Gastroesophageal sphincter (tissue), 4 donors: ENCODE results near the gene HSD17B3. TPM values are rescaled to one million over a fixed set of nuclear protein-coding genes. Genes with fewer than 3 reads are reported as not detected.
A peak's percentile ranks its signal among the peaks of the same experiment; 100 is the strongest.

Experiments used
- ATAC-seq: fragments of 150-250 bp; one replicate; pipeline ENCODE4 v1.9.1; 2016; ENCODE audit warnings: mild to moderate bottlenecking, moderate library complexity
- H3K27ac ChIP-seq, 4 donors: fragments of 200-600 bp; sonication (generic) in 3 of 4; 1 replicate in 3 of 4; 2 replicates in 1 of 4; pipeline ENCODE4 v1.5.1; 2016 to 2019
- H3K27me3 ChIP-seq: fragments of 200-600 bp; sonication (generic); one replicate; pipeline ENCODE4 v1.5.1; 2019
- H3K36me3 ChIP-seq, 2 donors: fragments of 200-600 bp; sonication (generic); one replicate each; pipeline ENCODE4 v1.5.1; 2019; ENCODE audit warnings: control low read depth in 1 of 2
- H3K4me1 ChIP-seq, 3 donors: fragments of 200-600 bp; sonication (generic); 1 replicate in 2 of 3; 2 replicates in 1 of 3; pipeline ENCODE4 v1.5.1; 2016 to 2019; ENCODE audit warnings: control low read depth in 2 of 3
- H3K4me3 ChIP-seq, 2 donors: fragments of 200-600 bp; sonication (generic); one replicate each; pipeline ENCODE4 v1.5.1; 2019; ENCODE audit warnings: mild to moderate bottlenecking in 1 of 2, moderate library complexity in 1 of 2
- H3K9me3 ChIP-seq, 3 donors: fragments of 200-600 bp; sonication (generic); one replicate each; pipeline ENCODE4 v1.5.1; 2017 to 2019; ENCODE audit warnings: control low read depth in 2 of 3
- EP300 ChIP-seq: sonication (generic); formaldehyde crosslinking; IDR thresholded peaks from one replicate; pipeline ENCODE4 v1.6.1; 2017; ENCODE audit warnings: antibody characterized with exemption, mild to moderate bottlenecking
- POLR2A ChIP-seq, 2 donors: fragments of 450-650 bp; IDR thresholded peaks; one replicate each; pipeline ENCODE4 v1.6.1; 2017; ENCODE audit warnings: antibody characterized with exemption in 2 of 2, mild to moderate bottlenecking in 2 of 2, moderate library complexity in 1 of 2
- POLR2AphosphoS5 ChIP-seq: sonication (generic); formaldehyde crosslinking; IDR thresholded peaks from one replicate; pipeline ENCODE4 v1.6.1; 2017; ENCODE audit warnings: antibody characterized with exemption
- WGBS, 2 donors: methylation state at CpG; one replicate each; pipeline ENCODE4 v1.1.5; 2018; ENCODE audit warnings: low coverage in 1 of 2; 5-methylcytosine and 5-hydroxymethylcytosine counted together
- total RNA-seq, 4 donors: library from RNA; depleted of rRNA; stranded (reverse); fragments of >200 nt; gene quantifications; one replicate each; pipeline ENCODE4 v1.1.0, GENCODE V29; 2016
- TF ChIP-seq, protein P1 (sequence below), 4 experiments: fragments of 200-600 bp in 2 of 4; fragments of 450-650 bp in 2 of 4; sonication (generic) in 1 of 4; IDR thresholded peaks; one replicate each; pipeline ENCODE4 v1.5.1; 2017 to 2019; ENCODE audit warnings: antibody characterized with exemption in 4 of 4, mild to moderate bottlenecking in 2 of 4, moderate library complexity in 2 of 4

HSD17B3 gene
- total RNA-seq, 4 donors from 2014 or later = 0.40 to 0.81 (median 0.78) TPM; not detected in 1

DNA sequence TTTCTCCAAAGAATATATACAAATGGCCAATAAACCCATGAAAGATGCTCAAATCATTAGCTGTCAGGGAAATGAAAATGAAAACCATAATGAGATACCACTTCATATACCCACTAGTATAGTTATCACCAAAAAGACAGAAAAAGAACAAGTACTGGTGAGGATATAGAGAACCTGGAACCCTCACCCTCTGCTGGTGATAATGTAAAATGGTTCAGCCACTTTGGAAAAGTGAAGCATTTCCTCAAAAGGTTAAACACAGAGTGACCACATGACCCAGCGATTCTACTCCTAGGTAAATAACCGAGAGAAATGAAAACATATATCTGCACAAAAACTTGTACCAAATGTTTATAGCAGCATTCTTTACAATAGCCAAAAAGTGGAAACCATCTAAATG is 72.0 kb downstream of the HSD17B3 start:
- WGBS, 2 donors = 89 to 93% methylated on average over 2 of the region's 2 CpGs
- H3K4me3 ChIP-seq = no peak overlapping the region
- H3K36me3 ChIP-seq = no peaks in the 10 kb centered on the region
- H3K9me3 ChIP-seq = no peaks in the 10 kb centered on the region
- H3K27ac ChIP-seq = no peak overlapping the region
- no peaks in the 10 kb centered on the region for H3K27me3 ChIP-seq
- TF ChIP-seq EP300 (no peak), POLR2A (IDR thresholded peaks at IDR 0.05) (no peak), POLR2AphosphoS5 (no peak)
- TF ChIP-seq, protein P1, sequence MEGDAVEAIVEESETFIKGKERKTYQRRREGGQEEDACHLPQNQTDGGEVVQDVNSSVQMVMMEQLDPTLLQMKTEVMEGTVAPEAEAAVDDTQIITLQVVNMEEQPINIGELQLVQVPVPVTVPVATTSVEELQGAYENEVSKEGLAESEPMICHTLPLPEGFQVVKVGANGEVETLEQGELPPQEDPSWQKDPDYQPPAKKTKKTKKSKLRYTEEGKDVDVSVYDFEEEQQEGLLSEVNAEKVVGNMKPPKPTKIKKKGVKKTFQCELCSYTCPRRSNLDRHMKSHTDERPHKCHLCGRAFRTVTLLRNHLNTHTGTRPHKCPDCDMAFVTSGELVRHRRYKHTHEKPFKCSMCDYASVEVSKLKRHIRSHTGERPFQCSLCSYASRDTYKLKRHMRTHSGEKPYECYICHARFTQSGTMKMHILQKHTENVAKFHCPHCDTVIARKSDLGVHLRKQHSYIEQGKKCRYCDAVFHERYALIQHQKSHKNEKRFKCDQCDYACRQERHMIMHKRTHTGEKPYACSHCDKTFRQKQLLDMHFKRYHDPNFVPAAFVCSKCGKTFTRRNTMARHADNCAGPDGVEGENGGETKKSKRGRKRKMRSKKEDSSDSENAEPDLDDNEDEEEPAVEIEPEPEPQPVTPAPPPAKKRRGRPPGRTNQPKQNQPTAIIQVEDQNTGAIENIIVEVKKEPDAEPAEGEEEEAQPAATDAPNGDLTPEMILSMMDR (IDR thresholded peaks at IDR 0.05) = no peak
- peaks cover 0 to 15% (median 0%) of the 10 kb centered on the region in 3 donors for H3K4me1 ChIP-seq
- no peak for ATAC-seq

DNA sequence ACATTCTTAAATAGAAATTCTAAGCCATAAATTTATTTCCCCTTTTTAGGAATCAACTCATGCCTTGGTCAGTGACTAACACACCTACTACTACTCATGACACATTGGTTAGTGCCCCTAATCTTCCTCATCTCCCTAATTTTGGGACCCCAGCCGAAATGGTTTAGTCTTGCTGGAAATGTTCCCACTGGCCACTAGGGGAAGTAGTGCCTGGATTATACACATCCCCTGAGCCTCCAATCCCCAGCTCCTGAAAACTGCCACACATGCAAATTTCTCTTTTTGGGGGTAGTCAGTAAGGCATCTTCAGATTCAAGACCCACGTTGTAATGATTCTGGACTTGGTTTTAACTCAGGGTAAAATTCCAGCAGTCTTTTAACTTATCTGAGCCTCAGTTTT is 79.8 kb downstream of the HSD17B3 start:
- Histone ChIP-seq H3K4me3 (no peak overlapping the region), H3K36me3 (no peaks in the 10 kb centered on the region), H3K27me3 (no peaks in the 10 kb centered on the region), H3K27ac (no peak overlapping the region), H3K9me3 (peaks cover 0 to 7% (median 0%) of the 10 kb centered on the region in 3 donors), H3K4me1 (peaks cover 0 to 27% (median 6%) of the 10 kb centered on the region in 3 donors)
- TF ChIP-seq POLR2A (IDR thresholded peaks at IDR 0.05) = no peak
- TF ChIP-seq, protein P1 (IDR thresholded peaks at IDR 0.05) = peak in 3 of 4 experiments; percentile 6 to 39 (median 26)
- ATAC-seq = no peak
- 37 to 46% methylated on average over 2 of the region's 2 CpGs for WGBS, 2 donors

DNA sequence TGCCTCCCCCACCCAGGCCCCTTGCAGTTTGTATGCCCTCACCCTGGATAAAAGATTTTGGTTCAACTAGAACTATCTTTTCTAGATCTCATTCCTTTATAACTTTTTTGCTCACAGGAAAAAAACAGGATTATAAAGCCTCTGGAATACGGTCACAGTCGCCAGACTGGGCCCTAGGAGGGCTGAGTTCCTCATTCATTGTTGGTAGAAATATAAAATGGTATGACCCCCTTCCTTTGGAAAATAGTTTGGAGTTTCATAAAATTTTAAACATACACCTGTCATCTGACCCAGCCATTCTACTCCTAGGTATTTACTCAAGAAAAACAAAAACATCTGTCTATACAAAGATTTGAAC is 82.1 kb downstream of the HSD17B3 start:
- Histone ChIP-seq H3K27ac (no peak overlapping the region), H3K4me3 (no peak overlapping the region), H3K9me3 (peaks cover 0 to 7% (median 0%) of the 10 kb centered on the region in 3 donors), H3K27me3 (no peaks in the 10 kb centered on the region), H3K36me3 (no peaks in the 10 kb centered on the region), H3K4me1 (peaks cover 0 to 30% (median 6%) of the 10 kb centered on the region in 3 donors)
- ATAC-seq = no peak
- TF ChIP-seq EP300 (no peak), POLR2A (IDR thresholded peaks at IDR 0.05) (no peak), POLR2AphosphoS5 (no peak)
- TF ChIP-seq, protein P1 (IDR thresholded peaks at IDR 0.05) = no peak
- WGBS, 2 donors = 89 to 94% methylated on average over 2 of the region's 2 CpGs

DNA sequence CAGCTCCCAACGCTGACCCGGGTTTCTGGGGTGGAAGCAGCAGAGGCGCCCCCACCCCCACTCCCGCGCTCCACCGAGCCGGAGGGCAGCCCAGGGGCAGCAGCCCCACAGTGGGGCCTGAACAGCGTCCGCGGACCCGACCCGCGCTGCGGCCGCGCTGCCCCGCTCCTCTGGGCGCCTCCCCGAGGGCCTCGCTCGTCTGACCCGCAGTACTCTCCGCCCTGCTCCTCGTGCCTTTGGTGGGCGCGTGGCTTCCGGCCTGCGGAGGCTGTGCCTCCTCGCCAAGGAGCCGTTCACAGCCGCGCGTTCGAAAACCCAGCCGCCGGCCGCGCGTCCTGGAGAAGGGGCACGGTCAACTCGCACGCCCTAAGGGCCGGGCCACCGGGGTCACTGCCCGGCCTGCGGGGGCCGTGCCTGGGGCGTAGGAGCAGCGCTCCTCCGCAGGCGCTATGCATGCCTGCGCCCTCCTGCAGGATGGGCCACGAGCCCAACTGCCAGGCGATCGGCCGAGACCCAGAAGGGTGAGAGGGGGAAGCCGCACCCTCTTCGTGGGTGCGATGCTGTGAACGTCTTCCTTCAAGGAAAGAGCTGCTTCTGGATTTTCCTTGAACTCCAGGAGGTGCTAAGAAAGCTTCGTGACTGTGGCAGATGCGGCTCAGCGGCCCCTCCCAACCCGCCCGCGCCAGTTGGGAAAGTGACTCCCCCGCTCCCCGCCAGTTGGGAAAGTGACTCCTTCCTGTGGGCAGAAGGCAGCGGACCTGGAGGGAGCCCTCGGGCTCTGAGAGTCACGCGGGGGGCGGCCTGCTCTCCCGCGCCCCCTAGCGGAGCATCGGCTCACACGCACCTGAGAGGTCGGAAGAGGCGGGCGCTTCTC is 82.7 kb downstream of the HSD17B3 start:
- ATAC-seq = peak; percentile 13
- no peaks in the 10 kb centered on the region for H3K27me3 ChIP-seq
- peak overlapping the region in 1 of 4 donors; percentile 36 for H3K27ac ChIP-seq
- WGBS, 2 donors = 28 to 47% methylated on average over 6 to 10 of the region's 81 CpGs
- peaks cover 0 to 30% (median 6%) of the 10 kb centered on the region in 3 donors for H3K4me1 ChIP-seq
- H3K9me3 ChIP-seq = peaks cover 0 to 4% (median 0%) of the 10 kb centered on the region in 3 donors
- TF ChIP-seq POLR2A (IDR thresholded peaks at IDR 0.05) (no peak), POLR2AphosphoS5 (no peak)
- TF ChIP-seq, protein P1 (IDR thresholded peaks at IDR 0.05) = peak; percentile 34 to 85 (median 55)
- H3K4me3 ChIP-seq = peak overlapping the region in 1 of 2 donors; percentile 17
- no peaks in the 10 kb centered on the region for H3K36me3 ChIP-seq
